PFSK-1 (cell line): ENCODE data around the gene RGS16.

Source experiments
- FOXP2 ChIP-seq: optimal IDR thresholded peaks from 2 replicates; pipeline ENCODE3; 2011; ENCODE audit warnings: borderline replicate concordance, control low read depth, inconsistent platforms; ENCODE audit not compliant: insufficient read depth; ENCODE audit errors: extremely low read length, extremely low read depth
- POLR2AphosphoS5 ChIP-seq: IDR thresholded peaks from 2 replicates; pipeline ENCODE4 v1.6.1; 2012; ENCODE audit warnings: low read depth, mild to moderate bottlenecking, control low read depth, low read length, moderate library complexity
- REST ChIP-seq, 2 experiments: IDR thresholded peaks; 2 replicates each; pipeline versions ENCODE4 v1.6.1 to v1.8.0; 2011 to 2012; ENCODE audit warnings: low read depth in 2 of 2, low read length in 2 of 2, control low read depth in 1 of 2, inconsistent platforms in 1 of 2, mild to moderate bottlenecking in 1 of 2, moderate library complexity in 1 of 2; ENCODE audit not compliant: insufficient read depth in 1 of 2
- SIN3A ChIP-seq: IDR thresholded peaks from 2 replicates; pipeline ENCODE4 v1.6.1; 2012; ENCODE audit warnings: mild to moderate bottlenecking, low read length, moderate library complexity, borderline replicate concordance; ENCODE audit not compliant: insufficient read depth
- TAF1 ChIP-seq: IDR thresholded peaks from 2 replicates; pipeline ENCODE4 v1.6.1; 2012; ENCODE audit warnings: low read length, control low read depth, borderline replicate concordance; ENCODE audit not compliant: insufficient read depth

GRCh38 chr1:182601416-182601786 lies 2.8 kb downstream of the RGS16 start:
- TF ChIP-seq REST (IDR thresholded peaks at IDR 0.05; ENCODE audit: insufficient read depth in 1 of 2, low read depth in 2 of 2, low read length in 2 of 2): no peak
- TF ChIP-seq SIN3A: no peak
- TF ChIP-seq POLR2AphosphoS5: no peak
- TF ChIP-seq TAF1: no peak
- TF ChIP-seq FOXP2: no peak
